GF-D8 (cell line): ENCODE measurements around the gene RAC3.
A peak's percentile ranks its signal among the peaks of the same experiment; 100 is the strongest.

ENCODE experiments used
- DNase-seq: peaks from one replicate; lab custom pipeline; 2025; lab: John Stamatoyannopoulos, UW

Gene RAC3

DNA sequence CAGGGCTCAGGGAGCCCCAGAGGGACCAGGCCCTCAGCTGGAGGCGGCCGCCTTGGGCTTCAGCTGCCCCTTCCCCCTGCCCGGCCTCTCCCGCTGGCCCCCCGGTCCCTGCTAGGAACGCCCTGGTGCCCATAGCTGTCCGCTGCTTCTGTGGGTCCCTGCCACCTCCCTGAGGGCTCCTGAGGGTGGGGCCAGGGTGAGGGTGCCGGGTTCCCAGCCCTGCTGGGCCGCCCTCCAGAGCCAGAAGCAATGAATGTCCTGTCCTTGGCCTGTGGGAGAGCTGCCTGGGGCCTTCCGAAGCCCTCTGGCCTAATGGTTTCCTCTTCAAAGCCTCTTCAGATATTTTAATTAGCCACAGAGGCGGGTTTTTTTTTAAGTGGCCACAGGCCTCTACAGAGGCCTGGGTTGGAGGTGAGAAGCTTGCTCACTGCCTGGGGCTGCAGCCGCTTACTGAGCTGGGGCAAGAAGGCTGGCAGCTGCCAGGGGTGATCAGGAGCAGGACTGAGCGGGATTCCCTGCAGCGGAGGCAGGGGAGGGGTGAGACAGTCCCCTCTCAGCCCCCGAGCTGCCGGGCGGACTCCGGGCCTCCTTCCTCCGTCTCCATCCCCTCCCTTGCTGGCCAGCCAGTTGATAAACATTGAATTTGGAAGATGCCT, 18.7 kb upstream of the RAC3 start:
- DNase-seq = no peak

DNA sequence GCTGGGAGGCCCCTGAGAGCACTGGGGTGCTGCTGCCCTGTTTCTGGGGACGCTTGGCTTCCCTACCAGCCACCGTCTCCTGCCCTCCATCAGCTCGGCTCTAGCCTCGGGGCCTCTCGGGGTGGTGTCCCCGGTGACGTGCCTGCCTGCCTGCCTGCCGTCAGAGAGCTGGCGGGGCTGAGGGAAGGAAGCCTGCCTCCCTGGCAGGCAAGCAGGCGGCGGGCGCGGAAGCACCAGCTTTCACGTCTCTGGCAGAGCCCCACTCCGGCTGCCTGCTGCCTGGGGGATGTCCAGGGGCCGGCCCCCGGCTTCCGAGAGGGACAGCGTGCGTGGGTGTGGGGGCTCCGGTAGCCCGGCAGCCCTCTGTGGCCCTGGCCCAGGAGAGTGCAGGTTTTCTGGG, 18.1 kb upstream of the RAC3 start:
- DNase-seq = no peak

DNA sequence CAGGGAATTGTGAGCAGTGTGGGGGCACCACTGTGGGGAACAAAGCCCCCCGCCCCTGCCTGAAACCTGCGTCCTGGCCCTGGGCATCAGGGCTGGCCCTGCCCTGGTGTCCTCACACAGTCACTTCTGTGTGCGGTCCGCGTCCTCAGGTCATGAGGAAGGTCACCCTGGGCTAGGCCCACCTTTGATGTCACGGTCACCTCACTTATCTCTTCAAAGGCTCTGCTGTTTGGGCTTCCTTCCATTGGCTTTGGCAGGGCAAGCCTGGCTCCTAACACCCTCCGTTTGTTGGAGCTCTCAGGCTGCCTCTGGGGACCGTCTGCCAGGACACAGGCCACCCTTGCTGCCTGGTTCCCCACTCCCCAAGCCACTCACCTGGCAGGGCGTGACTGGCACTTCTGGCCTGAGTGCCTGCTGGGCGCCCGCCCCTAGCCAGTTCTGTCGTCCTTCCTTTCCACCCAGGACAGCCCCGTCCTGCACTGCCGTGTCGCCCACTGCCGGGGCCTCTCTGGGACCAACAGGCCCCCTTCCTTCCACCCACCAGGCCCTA, 17.6 kb upstream of the RAC3 start:
- DNase-seq = no peak

GRCh38 chr17:82014432-82014831, 17.0 kb upstream of the RAC3 start:
- DNase-seq = no peak

GRCh38 chr17:82014971-82015310, 16.5 kb upstream of the RAC3 start:
- no peak for DNase-seq

DNA sequence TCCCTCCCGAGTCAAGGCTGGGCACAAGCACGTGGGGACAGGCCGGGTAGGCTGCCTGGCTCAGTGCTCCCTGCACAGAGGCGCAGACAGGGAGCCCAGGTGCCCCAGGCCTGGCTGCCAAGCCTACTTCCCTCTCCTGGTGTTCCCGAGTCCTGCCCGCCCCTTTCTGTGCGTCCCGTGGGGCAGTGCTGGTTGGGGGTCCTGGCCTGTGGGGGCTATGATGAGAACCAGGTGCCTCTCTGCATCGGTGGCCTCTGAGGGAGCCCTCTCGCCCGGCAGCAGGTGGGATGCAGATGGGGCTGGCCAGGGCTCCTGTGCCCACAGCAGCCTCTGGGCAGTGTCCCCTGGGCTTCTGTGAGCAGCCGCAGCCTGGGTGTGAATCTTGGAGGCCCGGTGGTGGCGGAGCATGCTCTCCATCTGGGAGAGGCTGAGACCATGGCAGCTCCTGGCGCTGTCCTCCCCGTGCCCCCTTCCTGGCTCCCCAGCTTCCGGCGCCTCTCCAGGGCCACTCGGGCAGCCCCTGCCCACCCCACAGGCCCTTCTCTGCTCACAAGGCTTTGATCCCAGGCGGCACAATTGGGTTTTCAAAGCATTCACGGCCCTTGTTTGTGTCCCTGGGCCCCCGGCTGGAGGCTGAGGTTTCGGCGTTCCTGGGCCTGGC, 16.0 kb upstream of the RAC3 start:
- DNase-seq = no peak

DNA sequence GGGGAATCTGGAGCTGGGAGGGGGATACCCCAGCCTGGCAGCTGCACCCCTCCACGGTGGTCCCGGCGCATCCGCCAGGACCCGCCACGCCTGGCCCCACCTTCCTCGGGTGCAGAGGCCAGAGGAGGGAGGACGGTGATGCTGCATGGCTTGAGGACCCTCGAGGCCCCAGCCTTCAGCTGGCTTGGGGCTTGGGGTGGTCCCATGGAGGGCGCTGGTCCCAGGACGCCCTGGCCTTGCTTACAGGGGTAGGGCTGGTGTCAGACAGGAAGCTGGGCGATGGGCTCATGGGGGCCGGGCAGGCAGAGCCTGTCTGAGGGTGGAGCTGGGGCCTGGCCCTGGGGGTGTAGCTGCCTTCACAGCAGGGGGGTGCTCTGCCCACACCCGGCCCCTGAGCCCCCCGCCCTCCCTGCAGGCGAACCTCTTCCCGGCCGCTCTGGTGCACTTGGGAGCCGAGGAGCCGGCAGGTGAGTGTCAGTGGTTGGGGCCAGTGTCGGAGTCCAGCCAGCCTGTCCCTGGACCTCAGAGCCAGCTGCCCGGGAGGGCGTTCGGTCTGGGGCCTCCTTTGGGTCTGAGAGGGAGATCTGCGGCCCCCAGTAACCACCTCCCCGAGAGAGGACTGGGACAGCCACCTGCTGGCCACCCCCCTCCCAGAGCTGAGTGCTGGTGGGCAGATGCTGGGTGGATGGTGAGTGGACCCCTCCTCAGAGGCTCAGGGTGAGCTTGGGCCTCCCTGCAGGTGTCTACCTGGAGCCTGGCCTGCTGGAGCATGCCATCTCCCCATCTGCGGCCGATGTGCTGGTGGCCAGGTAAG, 15.2 kb upstream of the RAC3 start:
- DNase-seq = no peak

DNA sequence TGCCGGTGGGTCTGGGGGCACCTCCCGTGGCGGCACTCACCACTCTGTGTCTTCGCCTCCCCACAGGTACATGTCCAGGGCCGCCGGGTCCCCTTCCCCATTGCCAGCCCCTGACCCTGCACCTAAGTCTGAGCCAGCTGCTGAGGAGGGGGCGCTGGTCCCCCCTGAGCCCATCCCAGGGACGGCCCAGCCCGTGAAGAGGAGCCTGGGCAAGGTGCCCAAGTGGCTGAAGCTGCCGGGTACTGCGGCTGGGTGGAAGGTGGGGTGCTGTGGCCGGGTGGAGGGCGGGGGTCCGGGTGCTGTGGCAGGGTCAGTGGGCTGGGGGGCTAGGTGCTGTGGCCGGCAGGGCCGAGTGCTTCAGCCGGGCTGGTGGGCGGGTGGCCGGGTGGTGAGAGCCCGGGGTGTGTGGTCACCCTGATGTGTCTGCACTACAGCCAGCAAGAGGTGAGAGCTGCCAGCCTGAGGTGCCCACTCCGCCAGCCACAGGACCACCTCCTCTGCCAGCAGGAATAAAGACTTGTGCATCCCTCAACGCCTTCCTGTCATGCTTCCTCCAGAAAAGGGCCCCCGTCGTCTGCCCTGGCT, 14.5 kb upstream of the RAC3 start:
- no peak for DNase-seq

GRCh38 chr17:82017612-82018151, 13.8 kb upstream of the RAC3 start:
- DNase-seq = no peak

GRCh38 chr17:82018152-82018988, 13.1 kb upstream of the RAC3 start:
- DNase-seq = no peak

DNA sequence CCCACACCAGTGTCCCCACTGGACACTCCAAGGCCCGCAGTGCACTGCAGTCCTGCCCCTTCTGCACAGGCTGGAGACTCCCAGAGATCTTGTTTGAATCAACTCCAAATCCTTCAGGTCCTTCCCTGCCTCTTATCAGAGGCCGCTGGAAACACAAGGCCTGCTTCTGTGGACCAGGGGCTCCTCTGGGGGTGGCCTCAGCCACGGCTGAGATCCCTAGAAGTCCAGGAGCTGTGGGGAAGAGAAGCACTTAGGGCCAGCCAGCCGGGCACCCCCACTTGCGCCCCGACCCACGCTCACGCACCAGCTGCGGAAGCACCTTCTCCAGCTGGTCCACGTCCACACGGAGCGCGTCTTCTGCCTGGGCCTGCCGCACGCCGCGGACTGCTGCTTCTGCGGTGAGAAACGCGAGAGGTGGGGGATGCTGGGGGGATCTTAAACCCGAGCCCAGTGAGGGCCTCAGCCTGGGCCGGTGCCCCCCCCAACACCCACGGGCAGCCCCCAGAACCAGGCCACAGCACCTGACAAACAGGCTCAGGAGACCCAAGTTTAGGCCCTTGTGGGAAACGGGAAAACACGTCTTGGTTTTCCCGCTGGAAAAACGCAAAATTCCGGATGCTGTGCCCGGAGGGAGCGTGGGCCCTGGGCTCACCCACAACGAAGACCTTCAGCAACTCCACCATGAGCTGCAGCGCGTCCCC, 12.3 kb upstream of the RAC3 start:
- no peak for DNase-seq

GRCh38 chr17:82019690-82020571, 11.5 kb upstream of the RAC3 start:
- DNase-seq = no peak

DNA sequence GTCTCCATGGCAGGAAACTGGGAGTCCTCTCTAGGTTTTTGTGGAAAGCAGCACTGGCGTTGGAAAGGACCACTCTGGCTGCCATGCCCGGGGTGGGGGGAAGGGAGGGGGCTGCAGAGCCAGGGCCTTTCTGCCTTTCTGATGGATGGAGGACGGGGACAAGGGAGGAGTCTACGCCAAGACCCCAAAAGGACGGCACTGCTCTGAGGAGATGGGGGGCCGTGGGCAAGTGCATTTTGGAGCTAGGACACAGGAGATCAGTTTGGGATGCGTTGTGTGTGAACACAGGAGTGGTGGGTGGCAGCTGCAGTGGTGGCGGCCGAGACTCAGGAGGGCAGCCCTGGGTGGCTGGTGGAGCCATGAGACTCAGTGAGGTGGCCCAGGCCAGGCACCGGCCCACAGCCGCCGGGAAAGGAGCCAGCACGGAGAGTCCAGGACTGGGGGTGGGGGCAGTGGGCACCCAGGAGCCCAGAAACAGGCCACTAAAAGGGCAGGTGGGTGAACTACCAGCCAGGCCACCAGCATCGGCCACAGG, 10.8 kb upstream of the RAC3 start:
- DNase-seq = no peak

- DNase-seq = peak; percentile 5
Measured at GRCh38 chr17:82021107-82021899, 10.2 kb upstream of the RAC3 start.

- DNase-seq = no peak
Measured at GRCh38 chr17:82021900-82022309, 9.6 kb upstream of the RAC3 start.

DNA sequence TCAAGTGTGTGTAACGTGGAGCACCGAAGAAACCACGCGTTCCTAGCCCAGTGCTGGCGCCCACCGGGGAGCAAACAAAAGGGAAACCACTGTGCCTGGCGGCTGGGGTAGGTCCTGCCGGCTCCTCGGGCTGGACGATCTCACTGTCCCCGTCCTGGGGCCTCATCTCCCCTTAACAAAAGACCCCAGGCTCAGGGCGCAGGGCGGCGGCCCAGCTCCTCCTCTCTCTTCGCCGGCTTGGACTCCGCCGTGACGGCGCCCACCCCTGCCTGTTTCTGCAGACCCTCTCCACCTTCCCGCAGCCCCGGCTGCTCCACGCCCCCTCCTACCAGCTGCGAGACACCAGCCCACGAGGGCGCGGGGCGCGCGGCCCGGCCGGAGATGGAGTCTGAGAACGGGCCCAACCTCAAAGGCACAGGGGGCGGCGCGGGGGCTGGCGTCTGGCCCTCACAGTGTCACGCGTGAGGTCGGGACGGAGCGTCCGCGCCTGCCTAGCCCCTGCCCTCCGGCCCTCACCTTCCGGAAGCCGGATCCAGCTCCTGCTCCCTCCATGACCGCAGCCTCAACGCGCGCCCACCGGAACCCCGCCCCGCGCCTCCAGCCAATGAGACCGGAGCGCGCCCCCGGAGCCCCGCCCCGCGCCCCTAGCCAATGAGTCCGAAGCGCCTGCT, 9.0 kb upstream of the RAC3 start, which contains the start of gene CENPX:
CENPX (minus strand) TSS at position 569 of the 671 bp plus-strand sequence; CDS start at position 552, 17 bp downstream.
- no peak for DNase-seq

GRCh38 chr17:82022981-82023446, 8.5 kb upstream of the RAC3 start, which contains the start of gene LRRC45:
Gene LRRC45, plus strand, starts transcription at chr17:82023305. Its CDS starts 339 bp downstream, at chr17:82023644.
- peak; percentile 98 for DNase-seq
